IMR-90 (cell line): ENCODE data around the gene CRNN. TPM values are rescaled to one million over a fixed set of nuclear protein-coding genes. Genes with fewer than 3 reads are reported as not detected.

Experiments used
- ATAC-seq: fragments of 200-7000 bp; cut with Tn5 transposase; 2 replicates; pipeline ENCODE4 v1.9.1; 2020; ENCODE audit warnings: low read depth, mild to moderate bottlenecking, moderate library complexity
- BruUV-seq: library from RNA; stranded (reverse); fragments of 400-500 nt; replicated peaks from 2 replicates; lab custom pipeline; 2021; lab: Mats Ljungman, UMichigan
- CTCF ChIA-PET: fragments of 300-600 bp; formaldehyde crosslinking; extraction: SDS; loops from one replicate; lab custom pipeline; 2021; ENCODE audit warnings: antibody characterized with exemption; lab: Yijun Ruan, JAX
- POLR2A ChIA-PET: fragments of 300-600 bp; sonication (Branson Sonifier 250); formaldehyde crosslinking; loops from one replicate; lab custom pipeline; 2022; ENCODE audit warnings: antibody characterized with exemption; ENCODE audit not compliant: unreplicated experiment; lab: Charles Lee
- DNase-seq: peaks from one replicate; pipeline ENCODE4 v3.0.0; 2013
- H2AFZ ChIP-seq: replicated peaks from 2 replicates; pipeline ENCODE3; 2013; ENCODE audit warnings: low read length, mild to moderate bottlenecking; ENCODE audit not compliant: poor library complexity
- H2AK5ac ChIP-seq: 2 replicates; pipeline ENCODE4 v1.6.1; 2013; ENCODE audit warnings: low read depth, low read length, inconsistent platforms
- H2AK9ac ChIP-seq: replicated peaks from 2 replicates; pipeline ENCODE3; 2013; ENCODE audit warnings: mild to moderate bottlenecking, low read depth, low read length, moderate library complexity; ENCODE audit not compliant: poor library complexity
- H2BK120ac ChIP-seq: 2 replicates; pipeline ENCODE4 v1.6.1; 2013; ENCODE audit warnings: low read depth, low read length, inconsistent platforms
- H2BK15ac ChIP-seq: 3 replicates; pipeline ENCODE4 v1.6.1; 2013; ENCODE audit warnings: low read depth, low read length, inconsistent platforms
- H2BK20ac ChIP-seq: 2 replicates; pipeline ENCODE4 v1.6.1; 2013; ENCODE audit warnings: low read depth, mild to moderate bottlenecking, inconsistent platforms, low read length, moderate library complexity
- H2BK5ac ChIP-seq: 2 replicates; pipeline ENCODE4 v1.6.1; 2013; ENCODE audit warnings: mild to moderate bottlenecking, low read depth, low read length, inconsistent platforms; ENCODE audit not compliant: poor library complexity, severe bottlenecking
- H3K14ac ChIP-seq: replicated peaks from 2 replicates; pipeline ENCODE4 v1.6.1; 2013; ENCODE audit warnings: low read depth, low read length, inconsistent platforms
- H3K18ac ChIP-seq: 2 replicates; pipeline ENCODE4 v1.6.1; 2013; ENCODE audit warnings: low read depth, low read length, control low read depth
- H3K23ac ChIP-seq: 2 replicates; pipeline ENCODE4 v1.6.1; 2013; ENCODE audit warnings: low read depth, low read length, inconsistent platforms
- H3K27ac ChIP-seq: 2 replicates; pipeline ENCODE4 v1.5.1; 2013; ENCODE audit warnings: mild to moderate bottlenecking, control low read depth, low read length; ENCODE audit not compliant: insufficient read depth
- H3K27me3 ChIP-seq: 2 replicates; pipeline ENCODE4 v1.6.1; 2013; ENCODE audit warnings: low read length; ENCODE audit not compliant: control insufficient read depth, insufficient read depth
- H3K36me3 ChIP-seq: 2 replicates; pipeline ENCODE4 v1.6.1; 2013; ENCODE audit warnings: low read length, mixed read lengths; ENCODE audit not compliant: control insufficient read depth, insufficient read depth
- H3K4ac ChIP-seq: 2 replicates; pipeline ENCODE4 v1.6.1; 2013; ENCODE audit warnings: low read depth, low read length, inconsistent platforms
- H3K4me1 ChIP-seq: 2 replicates; pipeline ENCODE4 v1.6.1; 2013; ENCODE audit warnings: low read length, mixed read lengths; ENCODE audit not compliant: control insufficient read depth, insufficient read depth
- H3K4me2 ChIP-seq: 2 replicates; pipeline ENCODE4 v1.6.1; 2013; ENCODE audit warnings: low read depth, mild to moderate bottlenecking, control low read depth, low read length, moderate library complexity
- H3K4me3 ChIP-seq: 2 replicates; pipeline ENCODE4 v1.5.1; 2013; ENCODE audit warnings: low read depth, mild to moderate bottlenecking, control low read depth, low read length, moderate library complexity; ENCODE audit not compliant: insufficient read depth
- H3K56ac ChIP-seq: 2 replicates; pipeline ENCODE4 v1.6.1; 2013; ENCODE audit warnings: low read length, inconsistent platforms; ENCODE audit not compliant: insufficient read depth; ENCODE audit errors: extremely low read depth
- H3K79me1 ChIP-seq, 2 experiments: 2 replicates each; pipeline ENCODE4 v1.6.1; 2013; ENCODE audit warnings: low read length in 2 of 2, inconsistent platforms in 1 of 2, low read depth in 1 of 2
- H3K9ac ChIP-seq: 2 replicates; pipeline ENCODE4 v1.6.1; 2013; ENCODE audit warnings: low read depth, low read length, control low read depth
- H3K9me1 ChIP-seq: 2 replicates; pipeline ENCODE4 v1.6.1; 2013; ENCODE audit warnings: low read length, inconsistent platforms; ENCODE audit not compliant: insufficient read depth
- H3K9me3 ChIP-seq: 2 replicates; pipeline ENCODE4 v1.6.1; 2013; ENCODE audit warnings: low read length; ENCODE audit not compliant: control insufficient read depth, insufficient read depth
- H4K20me1 ChIP-seq: 2 replicates; pipeline ENCODE4 v1.6.1; 2013; ENCODE audit warnings: low read length, inconsistent platforms; ENCODE audit not compliant: insufficient read depth
- H4K5ac ChIP-seq: 2 replicates; pipeline ENCODE4 v1.6.1; 2013; ENCODE audit warnings: mild to moderate bottlenecking, low read depth, low read length, control low read depth
- H4K8ac ChIP-seq, 2 experiments: 2 replicates each; pipeline ENCODE4 v1.6.1; 2013; ENCODE audit warnings: low read depth in 2 of 2, low read length in 2 of 2, control low read depth in 1 of 2, inconsistent platforms in 1 of 2
- H4K91ac ChIP-seq: 2 replicates; pipeline ENCODE4 v1.6.1; 2013; ENCODE audit warnings: low read depth, low read length, inconsistent platforms; ENCODE audit not compliant: insufficient read depth
- BHLHE40 ChIP-seq: fragments of 150-350 bp; IDR thresholded peaks from 2 replicates; pipeline ENCODE4 v1.6.1; 2016; ENCODE audit warnings: mild to moderate bottlenecking, low read depth, low read length
- CEBPB ChIP-seq: IDR thresholded peaks from 2 replicates; pipeline ENCODE4 v1.6.1; 2012; ENCODE audit warnings: low read depth, low read length, improper control_type of control experiment
- CHD1 ChIP-seq: IDR thresholded peaks from 2 replicates; pipeline ENCODE4 v1.6.1; 2012; ENCODE audit warnings: low read depth, low read length, improper control_type of control experiment
- FOS ChIP-seq: fragments of 150-350 bp; IDR thresholded peaks from 2 replicates; pipeline ENCODE4 v1.6.1; 2016; ENCODE audit warnings: low read depth, low read length
- MAFK ChIP-seq: IDR thresholded peaks from 2 replicates; pipeline ENCODE4 v1.6.1; 2012; ENCODE audit warnings: low read depth, low read length, improper control_type of control experiment
- MAZ ChIP-seq: IDR thresholded peaks from 2 replicates; pipeline ENCODE4 v1.6.1; 2012; ENCODE audit warnings: low read depth, mild to moderate bottlenecking, low read length, improper control_type of control experiment, moderate library complexity, borderline replicate concordance
- MXI1 ChIP-seq: IDR thresholded peaks from 2 replicates; pipeline ENCODE4 v1.6.1; 2012; ENCODE audit warnings: low read depth, mild to moderate bottlenecking, low read length, moderate library complexity, borderline replicate concordance
- NFE2L2 ChIP-seq: fragments of 150-350 bp; IDR thresholded peaks from 2 replicates; pipeline ENCODE4 v1.6.1; 2016; ENCODE audit warnings: low read depth, mild to moderate bottlenecking, low read length
- RAD21 ChIP-seq: IDR thresholded peaks from 2 replicates; pipeline ENCODE4 v1.6.1; 2012; ENCODE audit warnings: low read length, improper control_type of control experiment
- RCOR1 ChIP-seq: IDR thresholded peaks from 2 replicates; pipeline ENCODE4 v1.6.1; 2012; ENCODE audit warnings: mild to moderate bottlenecking, low read length, improper control_type of control experiment; ENCODE audit not compliant: insufficient replicate concordance
- RFX5 ChIP-seq: IDR thresholded peaks from 2 replicates; pipeline ENCODE4 v1.8.0; 2012; ENCODE audit warnings: low read depth, mild to moderate bottlenecking, low read length, moderate library complexity
- SMC3 ChIP-seq: fragments of 150-350 bp; IDR thresholded peaks from 2 replicates; pipeline ENCODE4 v1.6.1; 2016; ENCODE audit warnings: low read depth, mild to moderate bottlenecking, antibody characterized with exemption, low read length, moderate library complexity
- WGBS, 2 experiments: methylation state at CpG; one replicate each; pipeline versions ENCODE4 v1.1.5 to v1.1.7; 2013; ENCODE audit warnings: missing lambda C conversion rate in 2 of 2; ENCODE audit not compliant: insufficient read length in 1 of 2; ENCODE audit errors: extremely low coverage in 2 of 2; 5-methylcytosine and 5-hydroxymethylcytosine counted together
- dilution Hi-C: fragments of 300-500 bp; cut with HindIII; formaldehyde crosslinking; loops from one replicate; pipeline ENCODE4 v1.14.3; 2018; ENCODE audit warnings: low sequenced_read_pairs; ENCODE audit not compliant: unreplicated experiment
- in situ Hi-C: fragments of 300-500 bp; cut with MboI; formaldehyde crosslinking; loops from 3 replicates; pipeline ENCODE4 v1.14.3; 2019; ENCODE audit warnings: low sequenced_read_pairs, inconsistent platforms, mixed read lengths
- intact Hi-C: fragments of 100-400 bp; cut with micrococcal nuclease; formaldehyde crosslinking; loops from 2 replicates; pipeline ENCODE4 v1.10.0; 2022
- polyA plus RNA-seq, 3 experiments: library from polyadenylated mRNA; depleted of rRNA; stranded (reverse); fragments of >200 nt; gene quantifications; 2 replicates each; pipeline ENCODE4 v1.2.3, GENCODE V29; 2012; ENCODE audit warnings: low replicate concordance in 1 of 3
- total RNA-seq: library from RNA; depleted of rRNA; stranded (reverse); fragments of >200 nt; gene quantifications from 2 replicates; pipeline ENCODE4 v1.2.3, GENCODE V29; 2012
- TF ChIP-seq, protein P1 (sequence below): conservative IDR thresholded peaks from 2 replicates; pipeline ENCODE4 v1.5.1; 2012; ENCODE audit warnings: mild to moderate bottlenecking, low read depth, low read length, improper control_type of control experiment
- TF ChIP-seq, protein P2 (sequence below): fragments of 150-350 bp; IDR thresholded peaks from 2 replicates; pipeline ENCODE4 v1.6.1; 2016; ENCODE audit warnings: low read depth, mild to moderate bottlenecking, low read length, moderate library complexity, borderline replicate concordance
- TF ChIP-seq, protein P3 (sequence below): fragments of 150-350 bp; IDR thresholded peaks from 2 replicates; pipeline ENCODE4 v1.6.1; 2017; ENCODE audit warnings: mild to moderate bottlenecking, antibody characterized with exemption, low read length, low read depth

The CRNN gene
- total and polyA plus RNA-seq, 2 of the 4 experiments (the other 2 are of a cell fraction): not detected

DNA sequence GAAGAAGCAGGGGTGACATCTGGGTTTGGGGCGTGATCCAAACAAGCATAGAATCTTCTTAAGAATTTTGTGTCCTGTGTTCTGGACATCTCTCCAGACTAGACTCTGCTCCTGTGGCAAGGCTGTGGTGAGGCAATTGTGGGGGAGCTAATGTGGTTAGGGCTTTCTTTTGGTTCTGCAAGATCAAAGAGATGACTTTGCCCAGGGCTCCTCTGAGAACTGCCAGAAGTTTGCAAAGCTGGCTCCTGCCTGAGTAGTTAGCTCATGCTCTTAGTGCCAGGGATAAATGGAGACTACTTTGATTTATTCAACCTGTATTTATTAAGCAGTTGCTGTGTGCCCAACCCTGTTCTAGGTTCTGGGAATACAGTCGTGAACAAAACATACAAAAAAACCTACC, 34.0 kb upstream of the CRNN start:
- Histone ChIP-seq H3K4me2 (no peak overlapping the region), H3K56ac (no peak overlapping the region), H3K9me3 (no peaks in the 10 kb centered on the region), H2BK20ac (no peak overlapping the region), H4K20me1 (no peaks in the 10 kb centered on the region), H3K4ac (no peak overlapping the region), H3K36me3 (no peaks in the 10 kb centered on the region), H3K18ac (no peak overlapping the region), H4K8ac (no peak overlapping the region), H3K27ac (no peak overlapping the region), H3K27me3 (no peaks in the 10 kb centered on the region), H3K79me1 (no peaks in the 10 kb centered on the region), H3K4me3 (no peak overlapping the region), H4K91ac (no peak overlapping the region), H2BK5ac (no peak overlapping the region), H2AK9ac (no peak overlapping the region), H3K14ac (no peak overlapping the region), H2BK15ac (no peak overlapping the region), H2AFZ (peak overlapping the region; percentile 23), H4K5ac (no peak overlapping the region), H3K9ac (no peak overlapping the region), H2AK5ac (no peak overlapping the region), H2BK120ac (no peak overlapping the region), H3K4me1 (no peaks in the 10 kb centered on the region), H3K9me1 (no peaks in the 10 kb centered on the region), H3K23ac (no peak overlapping the region)
- in situ Hi-C loops (loop anchor here (10.0 kb wide), 1 partner anchor 393 kb away; no protein-coding TSS in a partner anchor), intact Hi-C loops (no loop called here), dilution Hi-C loops (no loop called here)
- no peak for DNase-seq
- TF ChIP-seq NFE2L2 (no peak), RFX5 (no peak), MAZ (no peak), RCOR1 (no peak), FOS (no peak), CHD1 (no peak), SMC3 (no peak), CEBPB (no peak), BHLHE40 (no peak), MXI1 (no peak), RAD21 (no peak), MAFK (no peak)
- TF ChIP-seq, protein P1, sequence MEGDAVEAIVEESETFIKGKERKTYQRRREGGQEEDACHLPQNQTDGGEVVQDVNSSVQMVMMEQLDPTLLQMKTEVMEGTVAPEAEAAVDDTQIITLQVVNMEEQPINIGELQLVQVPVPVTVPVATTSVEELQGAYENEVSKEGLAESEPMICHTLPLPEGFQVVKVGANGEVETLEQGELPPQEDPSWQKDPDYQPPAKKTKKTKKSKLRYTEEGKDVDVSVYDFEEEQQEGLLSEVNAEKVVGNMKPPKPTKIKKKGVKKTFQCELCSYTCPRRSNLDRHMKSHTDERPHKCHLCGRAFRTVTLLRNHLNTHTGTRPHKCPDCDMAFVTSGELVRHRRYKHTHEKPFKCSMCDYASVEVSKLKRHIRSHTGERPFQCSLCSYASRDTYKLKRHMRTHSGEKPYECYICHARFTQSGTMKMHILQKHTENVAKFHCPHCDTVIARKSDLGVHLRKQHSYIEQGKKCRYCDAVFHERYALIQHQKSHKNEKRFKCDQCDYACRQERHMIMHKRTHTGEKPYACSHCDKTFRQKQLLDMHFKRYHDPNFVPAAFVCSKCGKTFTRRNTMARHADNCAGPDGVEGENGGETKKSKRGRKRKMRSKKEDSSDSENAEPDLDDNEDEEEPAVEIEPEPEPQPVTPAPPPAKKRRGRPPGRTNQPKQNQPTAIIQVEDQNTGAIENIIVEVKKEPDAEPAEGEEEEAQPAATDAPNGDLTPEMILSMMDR: no peak
- TF ChIP-seq, protein P2, sequence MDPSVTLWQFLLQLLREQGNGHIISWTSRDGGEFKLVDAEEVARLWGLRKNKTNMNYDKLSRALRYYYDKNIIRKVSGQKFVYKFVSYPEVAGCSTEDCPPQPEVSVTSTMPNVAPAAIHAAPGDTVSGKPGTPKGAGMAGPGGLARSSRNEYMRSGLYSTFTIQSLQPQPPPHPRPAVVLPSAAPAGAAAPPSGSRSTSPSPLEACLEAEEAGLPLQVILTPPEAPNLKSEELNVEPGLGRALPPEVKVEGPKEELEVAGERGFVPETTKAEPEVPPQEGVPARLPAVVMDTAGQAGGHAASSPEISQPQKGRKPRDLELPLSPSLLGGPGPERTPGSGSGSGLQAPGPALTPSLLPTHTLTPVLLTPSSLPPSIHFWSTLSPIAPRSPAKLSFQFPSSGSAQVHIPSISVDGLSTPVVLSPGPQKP: no peak
- TF ChIP-seq, protein P3, sequence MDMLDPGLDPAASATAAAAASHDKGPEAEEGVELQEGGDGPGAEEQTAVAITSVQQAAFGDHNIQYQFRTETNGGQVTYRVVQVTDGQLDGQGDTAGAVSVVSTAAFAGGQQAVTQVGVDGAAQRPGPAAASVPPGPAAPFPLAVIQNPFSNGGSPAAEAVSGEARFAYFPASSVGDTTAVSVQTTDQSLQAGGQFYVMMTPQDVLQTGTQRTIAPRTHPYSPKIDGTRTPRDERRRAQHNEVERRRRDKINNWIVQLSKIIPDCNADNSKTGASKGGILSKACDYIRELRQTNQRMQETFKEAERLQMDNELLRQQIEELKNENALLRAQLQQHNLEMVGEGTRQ: no peak
- ATAC-seq: no peak
- ChIA-PET CTCF (interaction anchor here (1.4 kb wide), 1 partner anchor 12 kb away, joined by 3 read pairs; no protein-coding TSS in a partner anchor), POLR2A (no interaction called here)
- WGBS, 2 experiments: no CpG with 5 or more reads among the region's 2 CpGs
- BruUV-seq: no TSS peak
